Hematopoietic multipotent progenitor cell (in vitro differentiated cells): Measurements from ENCODE around the gene PCDH17. TPM values are rescaled to one million over a fixed set of nuclear protein-coding genes. Genes with fewer than 3 reads are reported as not detected.

Source experiments
- DNase-seq, 3 donors: peaks; one replicate each; pipeline ENCODE4 v3.0.0-alpha.2; 2011 to 2015; ENCODE audit warnings: low read depth in 2 of 3, low spot score in 2 of 3
- total RNA-seq: library from RNA; depleted of rRNA; stranded (reverse); fragments of >200 nt; gene quantifications from one replicate; pipeline ENCODE4 v1.2.3, GENCODE V29; 2012

Gene PCDH17
- total RNA-seq, 1 donor, result 0.54 TPM

- no peak for DNase-seq
These were observed 95.4 kb downstream of the PCDH17 start for GRCh38 chr13:57726981-57727380.

- DNase-seq, result no peak
These were observed 102.8 kb downstream of the PCDH17 start for GRCh38 chr13:57734306-57734705.

DNA sequence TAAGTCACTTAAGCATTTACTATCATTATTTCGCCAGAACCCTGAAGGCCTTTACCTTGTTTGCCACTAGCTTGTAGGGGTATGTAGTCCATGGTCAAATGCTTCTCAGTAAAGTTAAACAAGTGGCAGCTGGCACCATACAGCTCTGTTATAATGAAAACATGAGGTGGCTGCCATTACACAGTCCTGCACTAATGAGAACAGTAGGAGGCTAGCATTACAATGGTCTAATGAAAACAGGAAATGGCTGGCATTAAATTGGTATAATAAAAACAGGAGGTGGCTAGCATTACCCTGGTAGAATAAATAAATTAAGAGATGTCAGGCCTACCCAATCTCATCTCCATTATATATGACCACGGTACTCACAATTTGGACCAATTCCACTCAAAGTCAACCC is 107.5 kb downstream of the PCDH17 start:
- DNase-seq, result no peak

DNA sequence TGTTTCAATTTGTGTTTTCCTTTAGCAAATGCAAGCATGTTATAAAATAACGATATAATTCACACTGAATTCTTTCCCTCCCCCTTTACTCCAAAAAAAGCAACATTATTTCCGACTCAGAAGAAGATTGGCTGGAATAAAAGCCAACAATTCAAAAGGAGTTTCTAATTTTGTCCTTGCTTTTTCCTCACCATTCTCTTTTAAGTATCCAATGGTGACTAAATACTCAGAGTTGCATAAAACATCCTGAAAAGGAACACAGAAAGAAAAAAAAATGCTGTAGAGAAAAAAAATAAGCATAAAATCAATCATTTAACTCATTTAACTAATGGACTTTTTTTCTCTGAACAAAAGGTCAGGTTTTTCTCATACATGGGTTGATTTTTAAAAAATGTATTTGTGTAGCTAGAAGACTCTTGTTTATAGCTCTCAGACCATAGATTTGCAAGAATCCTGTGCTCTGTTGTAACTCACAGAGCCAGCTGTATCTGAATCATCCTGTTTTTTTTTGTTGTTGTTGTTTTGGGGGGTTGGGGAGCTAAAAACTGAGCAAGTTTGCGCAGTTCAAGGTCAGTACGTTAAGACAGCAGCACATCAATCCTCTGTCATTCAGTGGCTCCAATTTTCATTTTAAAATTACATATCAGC is 108.1 kb downstream of the PCDH17 start:
- no peak for DNase-seq

- DNase-seq, result no peak
These were observed 109.2 kb downstream of the PCDH17 start for GRCh38 chr13:57740719-57741118.

DNA sequence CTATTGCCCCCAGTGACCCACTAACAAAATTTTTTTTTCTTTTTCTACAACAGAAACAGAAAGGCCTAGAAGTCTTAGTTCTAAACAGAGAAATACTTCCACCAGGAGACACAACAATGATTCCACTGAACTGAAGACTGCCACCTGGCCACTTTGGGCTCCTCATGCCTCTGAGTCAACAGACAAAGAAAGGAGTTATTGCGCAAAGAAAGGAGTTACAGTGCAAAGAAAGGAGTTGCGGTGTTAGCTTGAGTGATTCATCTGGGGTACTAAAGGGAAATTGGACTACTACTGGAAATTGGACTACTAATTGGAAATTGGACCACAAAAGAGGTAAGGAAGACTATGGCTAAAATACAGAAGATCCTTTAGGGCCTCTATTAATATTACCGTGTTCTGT is 116.6 kb downstream of the PCDH17 start:
- no peak for DNase-seq

GRCh38 chr13:57760951-57761350 is 129.4 kb downstream of the PCDH17 start:
- no peak for DNase-seq

GRCh38 chr13:57763689-57764088 is 132.1 kb downstream of the PCDH17 start:
- DNase-seq, result no peak
